22Rv1 (cell line): ENCODE results near the gene SLC25A17.
A peak's percentile ranks its signal among the peaks of the same experiment; 100 is the strongest.

ENCODE experiments used
- H3K27ac ChIP-seq: fragments of 450-650 bp; 2 replicates; pipeline ENCODE4 v1.5.1; 2017
- ZFX ChIP-seq: fragments of 450-650 bp; IDR thresholded peaks from 2 replicates; pipeline ENCODE4 v1.6.1; 2017; ENCODE audit warnings: antibody characterized with exemption, borderline replicate concordance
- TF ChIP-seq, protein P1 (sequence below): fragments of 450-650 bp; IDR thresholded peaks from 2 replicates; pipeline ENCODE4 v1.5.1; 2017; ENCODE audit warnings: mild to moderate bottlenecking

SLC25A17 gene

GRCh38 chr22:40739721-40740120 is 79.4 kb downstream of the SLC25A17 start:
- no peak overlapping the region for H3K27ac ChIP-seq

DNA sequence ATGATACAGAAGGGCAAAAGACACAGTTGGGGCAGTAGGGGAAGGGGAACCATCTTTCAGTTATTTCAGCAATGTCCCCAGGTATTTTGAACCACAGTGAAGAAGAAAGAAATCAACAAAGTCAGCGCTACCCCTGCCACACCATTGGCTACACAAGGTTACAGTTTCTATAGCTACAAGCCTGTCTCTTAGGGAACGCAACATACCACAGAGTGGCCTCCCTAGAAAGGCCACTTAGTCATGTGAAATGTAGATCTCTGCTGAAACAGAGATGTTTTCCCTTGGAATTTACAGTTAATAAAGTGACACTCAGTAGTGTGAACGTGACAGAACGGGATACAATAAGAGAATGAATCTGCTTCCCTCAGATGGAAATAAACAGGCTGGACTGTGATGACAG is 85.2 kb downstream of the SLC25A17 start:
- TF ChIP-seq, protein P1, sequence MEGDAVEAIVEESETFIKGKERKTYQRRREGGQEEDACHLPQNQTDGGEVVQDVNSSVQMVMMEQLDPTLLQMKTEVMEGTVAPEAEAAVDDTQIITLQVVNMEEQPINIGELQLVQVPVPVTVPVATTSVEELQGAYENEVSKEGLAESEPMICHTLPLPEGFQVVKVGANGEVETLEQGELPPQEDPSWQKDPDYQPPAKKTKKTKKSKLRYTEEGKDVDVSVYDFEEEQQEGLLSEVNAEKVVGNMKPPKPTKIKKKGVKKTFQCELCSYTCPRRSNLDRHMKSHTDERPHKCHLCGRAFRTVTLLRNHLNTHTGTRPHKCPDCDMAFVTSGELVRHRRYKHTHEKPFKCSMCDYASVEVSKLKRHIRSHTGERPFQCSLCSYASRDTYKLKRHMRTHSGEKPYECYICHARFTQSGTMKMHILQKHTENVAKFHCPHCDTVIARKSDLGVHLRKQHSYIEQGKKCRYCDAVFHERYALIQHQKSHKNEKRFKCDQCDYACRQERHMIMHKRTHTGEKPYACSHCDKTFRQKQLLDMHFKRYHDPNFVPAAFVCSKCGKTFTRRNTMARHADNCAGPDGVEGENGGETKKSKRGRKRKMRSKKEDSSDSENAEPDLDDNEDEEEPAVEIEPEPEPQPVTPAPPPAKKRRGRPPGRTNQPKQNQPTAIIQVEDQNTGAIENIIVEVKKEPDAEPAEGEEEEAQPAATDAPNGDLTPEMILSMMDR, result no peak

More at GRCh38 chr22:40739721-40740120, 79.4 kb downstream of the SLC25A17 start:
- no peak for TF ChIP-seq ZFX
- TF ChIP-seq, protein P1, result no peak

GRCh38 chr22:40732999-40733292 is 86.2 kb downstream of the SLC25A17 start:
- TF ChIP-seq, protein P1, result no peak; the same call in 1 of the 2 replicates
- TF ChIP-seq ZFX, result no peak
- peak overlapping the region; percentile 80 for H3K27ac ChIP-seq

More for the DNA sequence above, 85.2 kb downstream of the SLC25A17 start:
- H3K27ac ChIP-seq, result no peak overlapping the region

DNA sequence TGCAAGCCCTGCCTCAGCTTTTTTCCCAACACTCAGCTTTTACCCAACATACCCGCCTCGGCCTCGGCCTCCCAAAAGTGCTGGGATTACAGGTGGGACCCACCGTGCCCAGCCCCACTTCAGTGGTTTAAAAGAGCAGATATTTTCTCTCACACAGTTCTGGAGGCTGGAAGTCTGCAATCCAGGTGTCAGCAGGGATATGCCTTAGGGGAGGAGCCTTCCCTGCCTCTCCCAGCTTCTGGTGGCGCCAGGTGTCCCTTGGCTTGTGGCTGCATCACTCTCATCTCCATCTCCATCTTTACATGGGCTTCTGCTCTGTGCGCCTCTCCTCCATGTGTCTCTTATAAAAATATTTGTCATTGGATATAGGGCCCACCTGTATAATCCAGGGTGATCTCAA is 89.9 kb downstream of the SLC25A17 start:
- H3K27ac ChIP-seq, result no peak overlapping the region
- TF ChIP-seq, protein P1, result no peak
- TF ChIP-seq ZFX, result no peak

DNA sequence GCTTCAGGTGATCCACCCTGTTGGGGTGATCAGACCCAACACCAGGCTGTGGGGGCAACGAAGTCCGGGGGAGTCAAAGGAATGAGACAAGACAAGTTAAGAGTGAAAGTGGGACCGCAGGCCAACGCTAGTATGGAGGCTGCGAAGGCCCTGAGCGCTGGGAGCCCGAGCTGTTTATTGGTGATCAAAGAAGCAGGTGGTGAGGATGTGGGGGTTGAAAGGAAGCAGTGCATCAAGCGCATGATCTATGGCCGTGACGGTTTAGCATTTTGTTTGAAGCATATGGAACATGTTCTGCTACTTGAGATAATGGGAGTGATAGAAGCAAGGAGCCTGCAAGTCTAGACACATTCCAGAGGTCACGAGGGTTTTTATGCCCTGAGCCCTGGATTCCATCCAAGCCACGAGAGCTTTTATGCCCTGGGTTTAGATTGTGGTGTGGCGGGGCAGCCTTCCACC is 90.4 kb downstream of the SLC25A17 start:
- TF ChIP-seq ZFX, result no peak
- TF ChIP-seq, protein P1, result no peak
- H3K27ac ChIP-seq, result no peak overlapping the region

DNA sequence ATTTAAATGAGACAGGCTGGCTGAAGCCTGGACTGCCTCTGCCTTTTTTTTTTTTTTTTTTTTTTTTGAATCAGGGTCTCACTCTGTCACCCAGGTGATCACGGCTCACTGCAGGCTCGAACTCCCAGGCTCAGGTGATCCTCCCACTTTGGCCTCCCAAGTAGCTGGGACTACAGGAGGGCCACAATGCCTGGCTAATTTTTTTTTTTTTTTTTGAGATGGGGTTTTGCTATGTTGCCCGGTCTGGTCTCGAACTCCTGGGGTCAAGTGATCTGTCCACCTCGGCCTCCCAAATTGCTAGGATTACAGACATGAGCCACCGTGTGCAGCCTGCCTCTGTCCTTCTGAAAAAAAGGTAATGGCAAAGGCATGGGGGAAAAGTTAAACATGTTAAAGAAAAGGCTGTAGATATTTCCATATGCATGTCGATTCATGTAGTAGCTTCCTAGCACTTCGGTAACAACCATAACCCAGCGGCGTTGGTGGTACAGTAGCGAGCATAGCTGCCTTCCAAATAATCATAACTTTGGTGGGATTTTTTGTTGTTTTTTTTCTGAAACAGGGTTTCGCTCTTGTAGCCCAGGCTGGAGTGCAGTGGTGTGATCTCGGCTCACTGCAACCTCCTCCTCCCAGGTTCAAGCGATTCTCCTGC is 91.1 kb downstream of the SLC25A17 start:
- no peak overlapping the region for H3K27ac ChIP-seq
- TF ChIP-seq ZFX, result no peak
- TF ChIP-seq, protein P1, result no peak

DNA sequence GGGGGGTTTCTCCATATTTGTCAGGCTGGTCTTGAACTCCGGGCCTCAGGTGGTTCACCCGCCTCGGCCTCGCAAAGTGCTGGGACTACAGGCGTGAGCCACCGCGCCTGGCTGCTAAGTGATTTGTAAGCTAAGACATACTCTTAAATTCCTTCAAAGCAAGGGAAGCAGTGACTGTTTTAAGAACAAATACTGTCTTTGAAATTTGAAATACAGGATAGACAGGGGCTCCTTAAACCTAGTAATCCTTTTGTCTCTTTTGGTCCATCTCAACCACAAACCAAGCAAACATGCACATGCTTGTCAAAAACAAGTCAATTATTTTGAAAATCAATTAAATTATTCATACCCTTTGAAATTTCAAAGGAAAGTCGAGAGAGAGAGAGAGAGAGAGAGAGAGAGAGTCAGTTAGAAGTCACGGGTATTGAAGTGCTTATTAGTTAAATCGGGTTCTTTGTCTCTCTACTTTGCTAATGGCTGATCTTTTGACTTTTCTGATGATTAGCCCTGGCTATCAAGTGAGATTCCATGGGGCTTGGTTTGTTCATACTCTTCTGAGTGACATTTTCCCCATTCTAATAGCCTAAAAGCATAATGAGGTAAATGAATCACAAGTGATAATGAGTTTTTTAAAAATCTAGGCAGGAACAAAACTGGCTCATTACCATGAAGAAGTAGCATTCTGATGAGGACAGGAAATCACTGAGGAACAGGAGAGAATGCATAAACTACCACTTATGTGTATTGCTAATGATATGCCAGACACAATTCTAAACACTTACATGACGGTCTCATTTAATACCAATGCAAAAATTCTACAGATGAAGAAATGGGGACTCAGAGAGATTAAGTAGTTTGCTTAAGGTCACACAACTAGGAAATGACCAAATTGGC is 91.8 kb downstream of the SLC25A17 start:
- TF ChIP-seq, protein P1, result no peak
- TF ChIP-seq ZFX, result no peak
- no peak overlapping the region for H3K27ac ChIP-seq
